ENCODE data around the gene COL5A3. TPM values are rescaled to one million over a fixed set of nuclear protein-coding genes. Genes with fewer than 3 reads are reported as not detected.

Gene COL5A3
- total RNA-seq, 2 experiments from 2014 or later = 0.13 to 0.18 TPM

Small RNA genes lying within 50 kb of the gene (microRNA-seq; reads per million reads assigned to microRNA genes)
- not detected for gene MIR5589

Other genes with a start within 250 kb of the COL5A3 start
- gene ZNF846, start 241.8 kb downstream of the COL5A3 start, total RNA-seq = 10 to 100 TPM in 1 of 2 experiments, 1 to 10 TPM in 1; 9.4 to 12.5 TPM
- gene FBXL12, start 191.4 kb downstream of the COL5A3 start, total RNA-seq = 10 to 100 TPM; 26.4 to 29.0 TPM
- gene UBL5, start 182.6 kb downstream of the COL5A3 start, total RNA-seq = 100 to 1,000 TPM; 383 to 395 TPM
- 100 to 1,000 TPM; 114 to 117 TPM for gene PIN1, start 175.2 kb downstream of the COL5A3 start, total RNA-seq
- gene OLFM2, start 74.0 kb downstream of the COL5A3 start, total RNA-seq = 1 to 10 TPM; 9.2 to 9.9 TPM
- not detected for gene RDH8, start 3.0 kb upstream of the COL5A3 start, total RNA-seq
- 10 to 100 TPM; 81.2 to 89.5 TPM for gene SHFL, start 75.8 kb upstream of the COL5A3 start, total RNA-seq
- 1 to 10 TPM; 3.7 to 3.9 TPM for gene ANGPTL6, start 92.2 kb upstream of the COL5A3 start, total RNA-seq
- 100 to 1,000 TPM; 107 to 121 TPM for gene PPAN, start 95.9 kb upstream of the COL5A3 start, total RNA-seq
- gene P2RY11, start 101.2 kb upstream of the COL5A3 start, total RNA-seq = 10 to 100 TPM; 50.4 to 53.6 TPM
- gene EIF3G, start 109.4 kb upstream of the COL5A3 start, total RNA-seq = 100 to 1,000 TPM; 229 to 241 TPM
- 100 to 1,000 TPM; 408 to 412 TPM for gene DNMT1, start 184.4 kb upstream of the COL5A3 start, total RNA-seq
- gene S1PR2, start 220.8 kb upstream of the COL5A3 start, total RNA-seq = 1 to 10 TPM; 3.5 to 3.8 TPM
- 10 to 100 TPM; 85.9 to 87.0 TPM for gene MRPL4, start 241.7 kb upstream of the COL5A3 start, total RNA-seq

Data from activated CD8-positive, alpha-beta T cell treated with anti-CD3 and anti-CD28 coated beads, Interleukin-2, amount 10 ng/mL, durations not matched to agents 7 days and 5 days (primary cell).